WERI-Rb-1 (cell line): Measurements from ENCODE around the gene ENAH.

Experiments
- DNase-seq: peaks from one replicate; pipeline ENCODE4 v3.0.0-alpha.2; 2020
- H3K27ac ChIP-seq: fragments of 250-450 bp; sonication (Bioruptor Pico); 2 replicates; pipeline ENCODE4 v1.5.1; 2020; ENCODE audit warnings: mild to moderate bottlenecking, moderate library complexity
- H3K27me3 ChIP-seq: fragments of 250-450 bp; sonication (Bioruptor Pico); 2 replicates; pipeline ENCODE4 v1.5.1; 2021; ENCODE audit warnings: mild to moderate bottlenecking, low read depth, moderate library complexity; ENCODE audit not compliant: insufficient read depth, severe bottlenecking
- H3K36me3 ChIP-seq: fragments of 250-450 bp; sonication (Bioruptor Pico); 2 replicates; pipeline ENCODE4 v1.5.1; 2020; ENCODE audit warnings: mild to moderate bottlenecking, moderate library complexity
- H3K4me3 ChIP-seq: 2 replicates; pipeline ENCODE4 v1.5.1; 2011; ENCODE audit warnings: low read depth, mild to moderate bottlenecking, control low read depth, low read length
- H3K9me3 ChIP-seq: fragments of 250-450 bp; sonication (Bioruptor Pico); 2 replicates; pipeline ENCODE4 v1.5.1; 2021; ENCODE audit warnings: mild to moderate bottlenecking, moderate library complexity; ENCODE audit not compliant: severe bottlenecking
- CTCF ChIP-seq: IDR thresholded peaks from 2 replicates; pipeline ENCODE4 v1.5.1; 2011; ENCODE audit warnings: low read depth, mild to moderate bottlenecking, control low read depth, inconsistent platforms, low read length

The ENAH gene

DNA sequence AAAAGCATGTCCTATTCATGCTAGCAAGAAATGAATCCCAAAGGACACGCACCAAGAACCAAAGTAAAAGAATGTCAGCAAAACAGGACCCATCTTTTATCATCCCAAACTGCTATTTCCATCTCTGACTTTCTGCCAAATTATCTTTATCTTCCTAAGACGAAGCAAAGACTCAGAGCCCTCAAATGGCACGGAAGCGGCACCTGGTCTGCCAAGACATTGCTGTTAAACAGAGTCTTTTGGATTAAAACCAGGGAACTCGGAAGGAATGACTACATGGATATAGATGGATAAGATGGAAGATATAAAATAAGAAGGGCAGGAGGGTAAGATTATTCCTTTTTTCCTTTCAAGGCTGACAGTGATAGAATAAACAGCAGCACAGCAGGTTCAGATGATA lies 164.2 kb downstream of the ENAH start:
- Histone ChIP-seq H3K36me3 (no peaks in the 10 kb centered on the region), H3K4me3 (no peak overlapping the region), H3K9me3 (no peaks in the 10 kb centered on the region), H3K27ac (no peak overlapping the region), H3K27me3 (no peaks in the 10 kb centered on the region)
- no peak for DNase-seq
- TF ChIP-seq CTCF, result no peak

DNA sequence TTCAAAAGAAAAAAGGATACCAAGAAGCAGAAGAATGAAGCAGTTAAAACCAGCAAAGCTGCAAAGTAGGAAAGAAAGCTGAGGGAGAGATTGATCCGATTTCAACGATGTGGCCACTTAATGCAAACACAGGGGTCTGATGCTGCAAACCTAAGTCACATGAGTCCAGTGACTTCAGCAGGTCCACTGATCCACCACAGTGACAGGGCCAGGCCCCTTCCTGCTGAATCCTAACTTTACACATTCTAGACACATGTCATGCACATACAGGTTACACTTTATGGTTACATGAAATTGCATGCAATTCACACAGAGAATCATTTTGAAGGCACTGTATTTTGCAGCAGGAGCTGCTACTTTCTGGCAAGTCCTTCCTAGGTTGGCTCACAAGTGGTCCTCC lies 166.1 kb downstream of the ENAH start:
- no peak for DNase-seq
- no peaks in the 10 kb centered on the region for H3K9me3 ChIP-seq
- TF ChIP-seq CTCF, result no peak

GRCh38 chr1:225485991-225486530 lies 166.9 kb downstream of the ENAH start:
- H3K27ac ChIP-seq, result no peak overlapping the region
- no peak for TF ChIP-seq CTCF
- no peak for DNase-seq
- H3K36me3 ChIP-seq, result no peaks in the 10 kb centered on the region
- no peaks in the 10 kb centered on the region for H3K27me3 ChIP-seq
- H3K9me3 ChIP-seq, result no peaks in the 10 kb centered on the region
- no peak overlapping the region for H3K4me3 ChIP-seq

More for the DNA sequence above, 166.1 kb downstream of the ENAH start:
- H3K4me3 ChIP-seq, result no peak overlapping the region
- no peaks in the 10 kb centered on the region for H3K27me3 ChIP-seq
- no peaks in the 10 kb centered on the region for H3K36me3 ChIP-seq
- no peak overlapping the region for H3K27ac ChIP-seq

DNA sequence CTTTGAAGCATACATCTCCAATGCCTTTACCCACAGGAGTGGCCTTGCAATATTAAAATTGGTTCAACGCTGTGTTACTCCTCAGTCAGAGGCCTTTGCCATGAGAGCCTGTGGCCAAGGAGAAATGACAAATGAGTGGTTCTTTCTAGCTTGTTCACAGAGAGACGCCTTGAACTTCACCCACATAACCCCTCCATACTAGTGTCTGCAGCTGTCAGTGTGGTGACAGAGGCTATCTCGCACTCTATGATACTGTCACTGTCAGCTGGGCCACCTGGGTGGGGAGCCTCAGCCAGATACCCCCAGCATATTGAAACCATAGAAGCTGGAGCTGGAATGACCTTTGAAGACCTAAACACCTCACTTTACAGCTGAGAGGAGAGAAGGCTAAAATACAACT lies 167.7 kb downstream of the ENAH start:
- H3K9me3 ChIP-seq, result no peaks in the 10 kb centered on the region
- no peak overlapping the region for H3K27ac ChIP-seq
- DNase-seq, result no peak
- H3K4me3 ChIP-seq, result no peak overlapping the region
- no peaks in the 10 kb centered on the region for H3K27me3 ChIP-seq
- no peak for TF ChIP-seq CTCF
- no peaks in the 10 kb centered on the region for H3K36me3 ChIP-seq

DNA sequence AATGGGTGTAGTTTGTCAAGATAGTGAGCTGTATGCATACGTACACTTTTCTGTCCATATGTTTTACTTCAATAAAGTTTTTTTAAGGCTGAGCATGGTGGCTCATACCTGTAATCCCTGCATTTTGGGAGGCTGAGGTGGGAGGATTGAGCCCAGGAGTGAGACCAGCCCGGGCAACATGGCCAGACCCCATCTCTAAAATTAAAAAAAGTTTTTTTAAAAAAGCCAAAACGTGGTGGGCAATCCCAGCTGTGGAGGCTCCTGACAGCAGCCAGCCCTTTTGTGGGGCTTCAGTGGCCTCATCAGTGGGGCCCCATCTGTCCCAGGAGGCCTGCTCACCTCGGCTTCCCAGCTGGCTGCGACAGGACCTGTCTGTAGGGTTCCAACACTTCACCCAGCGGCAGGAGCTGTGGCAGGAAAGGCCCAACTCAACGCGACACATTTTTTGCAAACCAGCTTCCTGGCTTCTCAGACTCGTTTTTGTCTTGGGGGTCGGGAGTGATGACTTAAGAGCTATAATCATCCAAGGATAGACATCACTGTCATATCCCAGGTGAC lies 168.2 kb downstream of the ENAH start:
- no peak overlapping the region for H3K27ac ChIP-seq
- H3K9me3 ChIP-seq, result no peaks in the 10 kb centered on the region
- no peak for DNase-seq
- TF ChIP-seq CTCF, result no peak
- no peak overlapping the region for H3K4me3 ChIP-seq
- no peaks in the 10 kb centered on the region for H3K36me3 ChIP-seq
- no peaks in the 10 kb centered on the region for H3K27me3 ChIP-seq
